ENCODE results near the gene CCNL2. TPM values are rescaled to one million over a fixed set of nuclear protein-coding genes. Genes with fewer than 3 reads are reported as not detected.

The CCNL2 gene
- total RNA-seq, 1 donor from 2014 or later: 319 TPM

- Histone ChIP-seq H3K36me3 (peaks cover 0 to 7% of the 10 kb centered on the region in 2 donors), H3K27me3 (no peaks in the 10 kb centered on the region), H3K9me3 (no peaks in the 10 kb centered on the region), H3K4me1 (peaks cover 1% of the 10 kb centered on the region), H3K27ac (no peak overlapping the region), H3K4me3 (no peak overlapping the region)
- intact Hi-C loops (cut with DNase I): no loop called here
- DNase-seq (ENCODE audit: extremely low spot score in 2 of 2): no peak
- TF ChIP-seq POLR2A (IDR thresholded peaks at IDR 0.05) (no peak), POLR2AphosphoS5 (IDR thresholded peaks at IDR 0.05; ENCODE audit: insufficient read depth in 1 of 2, low read depth in 1 of 2) (no peak)
- TF ChIP-seq, protein P1, sequence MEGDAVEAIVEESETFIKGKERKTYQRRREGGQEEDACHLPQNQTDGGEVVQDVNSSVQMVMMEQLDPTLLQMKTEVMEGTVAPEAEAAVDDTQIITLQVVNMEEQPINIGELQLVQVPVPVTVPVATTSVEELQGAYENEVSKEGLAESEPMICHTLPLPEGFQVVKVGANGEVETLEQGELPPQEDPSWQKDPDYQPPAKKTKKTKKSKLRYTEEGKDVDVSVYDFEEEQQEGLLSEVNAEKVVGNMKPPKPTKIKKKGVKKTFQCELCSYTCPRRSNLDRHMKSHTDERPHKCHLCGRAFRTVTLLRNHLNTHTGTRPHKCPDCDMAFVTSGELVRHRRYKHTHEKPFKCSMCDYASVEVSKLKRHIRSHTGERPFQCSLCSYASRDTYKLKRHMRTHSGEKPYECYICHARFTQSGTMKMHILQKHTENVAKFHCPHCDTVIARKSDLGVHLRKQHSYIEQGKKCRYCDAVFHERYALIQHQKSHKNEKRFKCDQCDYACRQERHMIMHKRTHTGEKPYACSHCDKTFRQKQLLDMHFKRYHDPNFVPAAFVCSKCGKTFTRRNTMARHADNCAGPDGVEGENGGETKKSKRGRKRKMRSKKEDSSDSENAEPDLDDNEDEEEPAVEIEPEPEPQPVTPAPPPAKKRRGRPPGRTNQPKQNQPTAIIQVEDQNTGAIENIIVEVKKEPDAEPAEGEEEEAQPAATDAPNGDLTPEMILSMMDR (IDR thresholded peaks at IDR 0.05): no peak
Measured at GRCh38 chr1:1381294-1381693, 17.8 kb downstream of the CCNL2 start.

DNA sequence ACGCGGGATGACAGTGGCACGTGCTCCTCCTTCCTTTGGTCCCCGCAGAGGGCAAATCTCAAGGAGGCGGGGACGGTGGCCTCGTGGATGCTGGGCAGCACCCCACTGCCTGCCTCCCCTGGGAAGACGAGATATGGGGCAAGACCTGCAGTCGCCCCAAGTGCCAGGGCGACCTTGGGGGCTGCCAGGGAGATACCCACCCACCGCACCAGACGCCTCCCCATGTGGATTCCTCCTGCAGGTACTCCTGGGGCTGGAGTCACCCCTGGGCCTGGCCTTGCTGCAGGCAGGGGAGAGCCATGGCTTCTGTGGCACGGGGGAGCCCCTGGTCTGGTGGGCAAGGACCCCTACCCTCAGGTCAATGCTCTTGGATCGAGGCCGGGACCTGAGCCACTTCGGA lies 18.3 kb downstream of the CCNL2 start:
- Histone ChIP-seq H3K4me3 (no peak overlapping the region), H3K4me1 (peaks cover 6% of the 10 kb centered on the region), H3K9me3 (no peaks in the 10 kb centered on the region), H3K27me3 (no peaks in the 10 kb centered on the region), H3K36me3 (peaks cover 0 to 3% of the 10 kb centered on the region in 2 donors), H3K27ac (no peak overlapping the region)
- no peak for DNase-seq (ENCODE audit: extremely low spot score in 2 of 2)
- intact Hi-C loops (cut with DNase I): no loop called here
- TF ChIP-seq POLR2A (IDR thresholded peaks at IDR 0.05) (no peak), POLR2AphosphoS5 (IDR thresholded peaks at IDR 0.05; ENCODE audit: insufficient read depth in 1 of 2, low read depth in 1 of 2) (no peak)
- TF ChIP-seq, protein P1 (IDR thresholded peaks at IDR 0.05): no peak

GRCh38 chr1:1377540-1378205 lies 21.5 kb downstream of the CCNL2 start:
- intact Hi-C loops (cut with DNase I): no loop called here
- Histone ChIP-seq H3K9me3 (no peaks in the 10 kb centered on the region), H3K27ac (no peak overlapping the region), H3K36me3 (peaks cover 0 to 9% of the 10 kb centered on the region in 2 donors), H3K27me3 (no peaks in the 10 kb centered on the region), H3K4me1 (peaks cover 25% of the 10 kb centered on the region), H3K4me3 (no peak overlapping the region)
- no peak for TF ChIP-seq POLR2AphosphoS5 (IDR thresholded peaks at IDR 0.05; ENCODE audit: insufficient read depth in 1 of 2, low read depth in 1 of 2)
- TF ChIP-seq, protein P1 (IDR thresholded peaks at IDR 0.05): no peak
- no peak for DNase-seq (ENCODE audit: extremely low spot score in 2 of 2)

DNA sequence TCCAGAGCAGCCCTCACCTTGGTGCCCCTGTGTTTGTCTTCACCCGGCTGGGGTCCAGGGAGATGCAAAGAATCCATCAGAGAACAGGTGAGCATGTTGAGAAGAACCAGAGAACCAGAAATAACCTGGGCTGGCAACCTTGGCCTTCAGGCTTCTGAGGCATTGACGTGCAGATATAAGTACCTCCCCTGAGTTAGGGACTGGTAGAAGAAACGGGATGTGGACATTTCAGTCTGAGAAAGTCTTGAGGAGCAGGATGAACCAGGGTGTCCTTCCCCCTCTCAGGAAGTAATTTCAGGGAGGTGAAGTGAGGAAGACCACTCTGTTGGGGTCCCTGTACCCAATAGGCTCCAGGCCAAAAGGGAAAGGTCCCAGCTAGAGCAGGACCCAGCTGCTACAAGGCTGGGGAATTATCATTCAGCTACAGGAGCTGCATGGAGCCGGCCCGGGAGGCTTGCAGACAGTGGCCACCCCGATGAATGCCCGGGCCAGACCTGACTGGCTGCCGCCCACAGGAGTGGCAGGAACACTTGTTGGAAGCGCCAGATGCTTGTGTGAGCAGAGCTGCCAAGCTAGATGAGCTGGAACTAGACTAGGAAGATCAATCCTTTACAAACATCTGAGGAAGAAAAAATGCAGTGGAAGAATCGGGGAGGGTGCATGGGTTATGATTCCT lies 22.4 kb downstream of the CCNL2 start:
- H3K36me3 ChIP-seq: peaks cover 0 to 9% of the 10 kb centered on the region in 2 donors
- H3K4me3 ChIP-seq: no peak overlapping the region
- intact Hi-C loops (cut with DNase I): no loop called here
- TF ChIP-seq, protein P1 (IDR thresholded peaks at IDR 0.05): no peak
- no peak for TF ChIP-seq POLR2AphosphoS5 (IDR thresholded peaks at IDR 0.05; ENCODE audit: insufficient read depth in 1 of 2, low read depth in 1 of 2)
- no peak for TF ChIP-seq POLR2A (IDR thresholded peaks at IDR 0.05)
- H3K4me1 ChIP-seq: peaks cover 35% of the 10 kb centered on the region
- peak in 1 of 2 donors; percentile 85 for DNase-seq (ENCODE audit: extremely low spot score in 2 of 2)
- no peaks in the 10 kb centered on the region for H3K27me3 ChIP-seq
- H3K27ac ChIP-seq: no peak overlapping the region
- no peaks in the 10 kb centered on the region for H3K9me3 ChIP-seq

Measured in vagina (tissue), 2 donors.